ENCODE measurements around the gene CDH13. TPM values are rescaled to one million over a fixed set of nuclear protein-coding genes. Genes with fewer than 3 reads are reported as not detected.

Gene CDH13
- total and polyA plus RNA-seq, 2 experiments from 2014 or later: 2.9 to 4.8 TPM

- no peak for TF ChIP-seq CTCF (IDR thresholded peaks at IDR 0.05; ENCODE audit: low read depth, low read length)
- peak in 1 of 2 donors; percentile 55 for DNase-seq (ENCODE audit: low read depth in 1 of 2, low spot score in 1 of 2)
- no peak overlapping the region for H3K27ac ChIP-seq
- H3K4me3 ChIP-seq: no peak overlapping the region
- no peaks in the 10 kb centered on the region for H3K27me3 ChIP-seq
- no peaks in the 10 kb centered on the region for H3K4me1 ChIP-seq (ENCODE audit: low read depth)
- no peaks in the 10 kb centered on the region for H3K36me3 ChIP-seq
- H3K9me3 ChIP-seq (ENCODE audit: low read depth): no peaks in the 10 kb centered on the region
These were observed 316.6 kb downstream of the CDH13 start for GRCh38 chr16:82943371-82943770.

GRCh38 chr16:82945420-82946101 is 318.8 kb downstream of the CDH13 start:
- Histone ChIP-seq H3K9me3 (ENCODE audit: low read depth) (no peaks in the 10 kb centered on the region), H3K27me3 (no peaks in the 10 kb centered on the region), H3K36me3 (no peaks in the 10 kb centered on the region), H3K4me3 (no peak overlapping the region), H3K27ac (no peak overlapping the region), H3K4me1 (ENCODE audit: low read depth) (no peaks in the 10 kb centered on the region)
- no peak for TF ChIP-seq CTCF (IDR thresholded peaks at IDR 0.05; ENCODE audit: low read depth, low read length)
- peak in 1 of 2 donors; percentile 8 for DNase-seq (ENCODE audit: low read depth in 1 of 2, low spot score in 1 of 2)

GRCh38 chr16:82947698-82948097 is 320.9 kb downstream of the CDH13 start:
- H3K27ac ChIP-seq: no peak overlapping the region
- H3K4me1 ChIP-seq (ENCODE audit: low read depth): no peaks in the 10 kb centered on the region
- H3K9me3 ChIP-seq (ENCODE audit: low read depth): no peaks in the 10 kb centered on the region
- H3K36me3 ChIP-seq: no peaks in the 10 kb centered on the region
- H3K27me3 ChIP-seq: no peaks in the 10 kb centered on the region
- no peak overlapping the region for H3K4me3 ChIP-seq
- DNase-seq (ENCODE audit: low read depth in 1 of 2, low spot score in 1 of 2): no peak
- TF ChIP-seq CTCF (IDR thresholded peaks at IDR 0.05; ENCODE audit: low read depth, low read length): no peak

- no peaks in the 10 kb centered on the region for H3K9me3 ChIP-seq (ENCODE audit: low read depth)
- DNase-seq (ENCODE audit: low read depth in 1 of 2, low spot score in 1 of 2): no peak
- H3K27me3 ChIP-seq: no peaks in the 10 kb centered on the region
- no peak overlapping the region for H3K4me3 ChIP-seq
- no peaks in the 10 kb centered on the region for H3K4me1 ChIP-seq (ENCODE audit: low read depth)
- peak overlapping the region; percentile 14 for H3K27ac ChIP-seq
- H3K36me3 ChIP-seq: no peaks in the 10 kb centered on the region
- TF ChIP-seq CTCF (IDR thresholded peaks at IDR 0.05; ENCODE audit: low read depth, low read length): no peak
These were observed 322.2 kb downstream of the CDH13 start for GRCh38 chr16:82949016-82949415.

GRCh38 chr16:82953517-82953916 is 326.7 kb downstream of the CDH13 start:
- H3K27ac ChIP-seq: no peak overlapping the region
- no peak for TF ChIP-seq CTCF (IDR thresholded peaks at IDR 0.05; ENCODE audit: low read depth, low read length)
- H3K4me3 ChIP-seq: no peak overlapping the region
- H3K27me3 ChIP-seq: no peaks in the 10 kb centered on the region
- H3K9me3 ChIP-seq (ENCODE audit: low read depth): no peaks in the 10 kb centered on the region
- no peaks in the 10 kb centered on the region for H3K4me1 ChIP-seq (ENCODE audit: low read depth)
- no peak for DNase-seq (ENCODE audit: low read depth in 1 of 2, low spot score in 1 of 2)
- H3K36me3 ChIP-seq: no peaks in the 10 kb centered on the region

All from cardiac muscle cell (in vitro differentiated cells and primary cell).